Neural cell (in vitro differentiated cells): ENCODE measurements around the gene FLYWCH2. TPM values are rescaled to one million over a fixed set of nuclear protein-coding genes. Genes with fewer than 3 reads are reported as not detected.

ENCODE experiments used
- H2AFZ ChIP-seq: fragments of 200-600, 300-800 bp; sonication (generic), shearing (Covaris generic); 2 replicates; pipeline ENCODE4 v1.6.0; 2014; ENCODE audit warnings: low read depth, mild to moderate bottlenecking, antibody characterized with exemption, low read length, moderate library complexity
- H3F3A ChIP-seq: fragments of 200-600 bp; shearing (Covaris generic); 2 replicates; pipeline ENCODE4 v1.6.1; 2016; ENCODE audit warnings: mild to moderate bottlenecking, moderate library complexity, mixed read lengths, antibody characterized with exemption, low read length; ENCODE audit not compliant: insufficient read depth, poor library complexity, severe bottlenecking
- H3K27ac ChIP-seq: fragments of 200-600, 300-800 bp; sonication (generic), shearing (Covaris generic); 2 replicates; pipeline ENCODE4 v1.5.1; 2014; ENCODE audit warnings: mild to moderate bottlenecking, low read length, moderate library complexity
- H3K27me3 ChIP-seq: fragments of 300-800, 200-600 bp; sonication (generic), shearing (Covaris generic); 2 replicates; pipeline ENCODE4 v1.6.0; 2014; ENCODE audit warnings: mild to moderate bottlenecking, low read depth, low read length, moderate library complexity; ENCODE audit not compliant: insufficient read depth
- H3K36me3 ChIP-seq: fragments of 300-800, 200-600 bp; sonication (generic), shearing (Covaris generic); 2 replicates; pipeline ENCODE4 v1.5.1; 2014; ENCODE audit warnings: mild to moderate bottlenecking, antibody characterized with exemption, low read length, moderate library complexity; ENCODE audit not compliant: insufficient read depth
- H3K4me2 ChIP-seq: fragments of 300-800, 200-600 bp; sonication (generic), shearing (Covaris generic); 2 replicates; pipeline ENCODE4 v1.6.0; 2014; ENCODE audit warnings: mild to moderate bottlenecking, low read length
- H3K4me3 ChIP-seq: fragments of 300-800, 200-600 bp; sonication (generic), shearing (Covaris generic); 2 replicates; pipeline ENCODE4 v1.5.1; 2014; ENCODE audit warnings: mild to moderate bottlenecking, low read length, moderate library complexity
- H3K79me2 ChIP-seq: fragments of 200-600 bp; shearing (Covaris generic); replicated peaks from 2 replicates; pipeline ENCODE4 v1.6.0; 2014; ENCODE audit warnings: mild to moderate bottlenecking, low read length, moderate library complexity; ENCODE audit not compliant: insufficient read depth
- H3K9ac ChIP-seq: fragments of 300-800, 200-600 bp; sonication (generic), shearing (Covaris generic); 2 replicates; pipeline ENCODE4 v1.6.1; 2016; ENCODE audit warnings: mild to moderate bottlenecking, low read length, mixed read lengths
- H3K9me2 ChIP-seq: fragments of 200-600 bp; shearing (Covaris generic); 2 replicates; pipeline ENCODE4 v1.6.1; 2016; ENCODE audit warnings: mild to moderate bottlenecking, low read length, mixed read lengths; ENCODE audit not compliant: insufficient read depth
- H3K9me3 ChIP-seq: fragments of 200-600, 300-800 bp; sonication (generic), shearing (Covaris generic); 2 replicates; pipeline ENCODE4 v1.6.1; 2016; ENCODE audit warnings: mild to moderate bottlenecking, mixed run types, low read length, moderate library complexity, mixed read lengths
- H4K20me1 ChIP-seq: fragments of 200-600 bp; shearing (Covaris generic); 2 replicates; pipeline ENCODE4 v1.6.1; 2016; ENCODE audit warnings: mild to moderate bottlenecking, mixed run types; ENCODE audit not compliant: insufficient read depth
- CTCF ChIP-seq: fragments of 450-650 bp; IDR thresholded peaks from 2 replicates; pipeline ENCODE4 v1.5.1; 2014; ENCODE audit warnings: antibody characterized with exemption, mild to moderate bottlenecking, moderate library complexity; ENCODE audit not compliant: poor library complexity, severe bottlenecking
- EP300 ChIP-seq: fragments of 450-650 bp; conservative IDR thresholded peaks from 2 replicates; pipeline ENCODE4 v1.6.1; 2014; ENCODE audit warnings: antibody characterized with exemption, mild to moderate bottlenecking, moderate library complexity; ENCODE audit not compliant: poor library complexity, severe bottlenecking
- EZH2 ChIP-seq: fragments of 200-600, 300-800 bp; shearing (Covaris generic), sonication (generic); IDR thresholded peaks from 2 replicates; pipeline ENCODE4 v1.6.1; 2014; ENCODE audit warnings: antibody characterized with exemption, low read length, borderline replicate concordance, mild to moderate bottlenecking; ENCODE audit not compliant: insufficient read depth, poor library complexity, severe bottlenecking
- MXI1 ChIP-seq: fragments of 450-650 bp; conservative IDR thresholded peaks from 2 replicates; pipeline ENCODE4 v1.6.1; 2014; ENCODE audit warnings: antibody characterized with exemption, mild to moderate bottlenecking; ENCODE audit not compliant: poor library complexity, severe bottlenecking
- POLR2AphosphoS5 ChIP-seq: IDR thresholded peaks from 2 replicates; pipeline ENCODE4 v1.6.1; 2012
- RAD21 ChIP-seq: fragments of 450-650 bp; conservative IDR thresholded peaks from 2 replicates; pipeline ENCODE4 v1.6.1; 2014; ENCODE audit warnings: antibody characterized with exemption, mild to moderate bottlenecking, moderate library complexity
- REST ChIP-seq: IDR thresholded peaks from 2 replicates; pipeline ENCODE4 v1.6.1; 2012; ENCODE audit warnings: borderline replicate concordance
- SMC3 ChIP-seq: fragments of 450-650 bp; conservative IDR thresholded peaks from 2 replicates; pipeline ENCODE4 v1.6.1; 2014; ENCODE audit warnings: antibody characterized with exemption, mild to moderate bottlenecking, moderate library complexity; ENCODE audit not compliant: poor library complexity
- TAF1 ChIP-seq: IDR thresholded peaks from 2 replicates; pipeline ENCODE4 v1.6.1; 2012; ENCODE audit warnings: low read depth
- polyA plus RNA-seq: library from polyadenylated mRNA; depleted of rRNA; stranded (reverse); fragments of >200 nt; gene quantifications from 2 replicates; pipeline ENCODE4 v1.2.3, GENCODE V29; 2014

FLYWCH2 gene
- polyA plus RNA-seq, 1 donor from 2014 or later = 193 TPM

- Histone ChIP-seq H3K79me2 (no peaks in the 10 kb centered on the region), H3K4me2 (no peak overlapping the region), H3K4me3 (no peak overlapping the region), H3K9me3 (no peaks in the 10 kb centered on the region), H3K9me2 (no peaks in the 10 kb centered on the region), H3K27me3 (no peaks in the 10 kb centered on the region), H3K36me3 (no peaks in the 10 kb centered on the region), H3K9ac (no peak overlapping the region), H3K27ac (no peak overlapping the region), H3F3A (no peaks in the 10 kb centered on the region), H2AFZ (no peak overlapping the region), H4K20me1 (no peaks in the 10 kb centered on the region)
- no peak for TF ChIP-seq CTCF
- no peak for TF ChIP-seq EZH2
- TF ChIP-seq TAF1 = no peak
- no peak for TF ChIP-seq POLR2AphosphoS5
- no peak for TF ChIP-seq SMC3
- no peak for TF ChIP-seq EP300
- TF ChIP-seq REST = no peak
- no peak for TF ChIP-seq RAD21
- no peak for TF ChIP-seq MXI1
Observed at GRCh38 chr16:2842340-2843000, 40.5 kb upstream of the FLYWCH2 start.

- Histone ChIP-seq H3K4me3 (no peak overlapping the region), H3K4me2 (no peak overlapping the region), H2AFZ (no peak overlapping the region), H3K27ac (no peak overlapping the region), H3K27me3 (no peaks in the 10 kb centered on the region), H3K9me3 (no peaks in the 10 kb centered on the region), H3K79me2 (no peaks in the 10 kb centered on the region), H3K36me3 (no peaks in the 10 kb centered on the region), H3K9ac (no peak overlapping the region), H4K20me1 (no peaks in the 10 kb centered on the region), H3F3A (no peaks in the 10 kb centered on the region), H3K9me2 (no peaks in the 10 kb centered on the region)
- no peak for TF ChIP-seq TAF1
- no peak for TF ChIP-seq SMC3
- no peak for TF ChIP-seq EZH2
- TF ChIP-seq POLR2AphosphoS5 = no peak
- TF ChIP-seq MXI1 = no peak
- TF ChIP-seq EP300 = no peak
- no peak for TF ChIP-seq RAD21
- no peak for TF ChIP-seq CTCF
- no peak for TF ChIP-seq REST
Observed at GRCh38 chr16:2843526-2843925, 39.5 kb upstream of the FLYWCH2 start.
